D721Med (cell line): ENCODE results near the gene SFRP5.

Experiments
- DNase-seq: peaks from one replicate; pipeline ENCODE4 v3.0.0; 2011; ENCODE audit warnings: low spot score; ENCODE audit not compliant: insufficient read length
- FAIRE-seq: peaks from 2 replicates; lab custom pipeline; 2011; peaks lifted over from hg19 to GRCh38; lab: Jason Lieb, UNC
- CTCF ChIP-seq: IDR thresholded peaks from 2 replicates; pipeline ENCODE4 v1.5.1; 2012; ENCODE audit warnings: mild to moderate bottlenecking, control low read depth; ENCODE audit not compliant: insufficient read depth; ENCODE audit errors: missing control alignments

SFRP5 gene

GRCh38 chr10:97785231-97785630, 13.4 kb upstream of the SFRP5 start:
- FAIRE-seq (no peak), DNase-seq (no peak)
- TF ChIP-seq CTCF: no peak

- TF ChIP-seq CTCF: no peak
- DNase-seq: no peak
- no peak for FAIRE-seq
Measured at GRCh38 chr10:97784200-97784810, 12.5 kb upstream of the SFRP5 start.

GRCh38 chr10:97782455-97783228, 10.8 kb upstream of the SFRP5 start:
- TF ChIP-seq CTCF: no peak
- FAIRE-seq: no peak
- DNase-seq: no peak

- FAIRE-seq: no peak
- no peak for DNase-seq
- TF ChIP-seq CTCF: no peak
Measured at GRCh38 chr10:97781618-97782331, 10.0 kb upstream of the SFRP5 start.

GRCh38 chr10:97780841-97781617, 9.2 kb upstream of the SFRP5 start:
- DNase-seq (no peak), FAIRE-seq (no peak)
- TF ChIP-seq CTCF: no peak

- TF ChIP-seq CTCF: no peak
- FAIRE-seq (no peak), DNase-seq (no peak)
Measured at GRCh38 chr10:97779975-97780374, 8.2 kb upstream of the SFRP5 start.
